ENCODE data around the gene PLXNA4.

DNA sequence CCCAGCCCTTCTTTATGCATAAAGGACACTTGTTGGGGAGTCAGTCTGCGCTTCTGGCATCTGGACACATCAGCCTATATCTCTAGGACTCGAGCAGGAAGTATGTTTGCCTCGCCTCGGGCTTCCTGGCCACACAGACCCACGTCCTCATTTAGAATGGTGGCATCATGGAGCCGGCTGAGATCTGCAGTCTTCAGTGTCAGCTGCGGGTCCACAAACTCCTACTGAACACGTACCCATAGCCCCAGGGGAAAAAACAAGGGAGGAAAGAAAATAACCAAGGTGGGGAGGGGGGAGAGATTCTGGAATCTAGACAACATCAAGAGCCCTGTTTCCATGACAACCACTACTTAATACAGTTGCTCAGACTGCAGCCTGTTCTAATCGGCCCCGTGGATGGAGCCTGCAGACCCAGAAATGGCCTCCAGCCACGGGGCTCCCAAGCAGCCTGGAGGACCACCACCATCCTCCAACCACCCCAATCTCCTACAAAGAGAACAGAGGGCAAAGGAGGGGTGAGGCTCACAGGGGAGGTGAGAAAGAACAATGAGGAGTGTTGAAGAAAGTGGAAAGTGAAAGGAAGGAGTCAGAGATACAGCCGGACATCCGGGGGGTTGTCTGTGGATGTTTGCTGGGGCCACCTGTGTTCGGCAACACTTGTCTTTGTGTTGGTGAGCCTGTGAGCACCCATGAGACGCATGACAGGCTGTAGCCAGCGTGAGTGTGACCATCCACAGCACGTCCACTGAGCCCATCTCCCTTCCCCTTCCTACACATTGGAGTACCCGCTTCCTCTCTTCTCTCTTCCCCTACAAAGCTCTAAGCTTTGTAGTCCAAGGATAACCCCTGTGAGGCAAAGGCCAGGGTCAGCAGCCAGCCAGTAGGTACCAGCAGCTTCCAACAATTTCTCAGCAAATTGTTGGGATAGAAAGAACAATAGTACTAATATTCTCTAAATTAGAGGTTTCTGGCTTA, 141.0 kb downstream of the PLXNA4 start:
- TF ChIP-seq CTCF (IDR thresholded peaks at IDR 0.05; ENCODE audit: insufficient read depth, low read length) (no peak), POLR2AphosphoS5 (IDR thresholded peaks at IDR 0.05; ENCODE audit: low read depth) (no peak), GABPA (IDR thresholded peaks at IDR 0.05; ENCODE audit: low read depth) (no peak), SPI1 (IDR thresholded peaks at IDR 0.05; ENCODE audit: borderline replicate concordance, low read depth) (no peak)
- TF ChIP-seq, protein P1, sequence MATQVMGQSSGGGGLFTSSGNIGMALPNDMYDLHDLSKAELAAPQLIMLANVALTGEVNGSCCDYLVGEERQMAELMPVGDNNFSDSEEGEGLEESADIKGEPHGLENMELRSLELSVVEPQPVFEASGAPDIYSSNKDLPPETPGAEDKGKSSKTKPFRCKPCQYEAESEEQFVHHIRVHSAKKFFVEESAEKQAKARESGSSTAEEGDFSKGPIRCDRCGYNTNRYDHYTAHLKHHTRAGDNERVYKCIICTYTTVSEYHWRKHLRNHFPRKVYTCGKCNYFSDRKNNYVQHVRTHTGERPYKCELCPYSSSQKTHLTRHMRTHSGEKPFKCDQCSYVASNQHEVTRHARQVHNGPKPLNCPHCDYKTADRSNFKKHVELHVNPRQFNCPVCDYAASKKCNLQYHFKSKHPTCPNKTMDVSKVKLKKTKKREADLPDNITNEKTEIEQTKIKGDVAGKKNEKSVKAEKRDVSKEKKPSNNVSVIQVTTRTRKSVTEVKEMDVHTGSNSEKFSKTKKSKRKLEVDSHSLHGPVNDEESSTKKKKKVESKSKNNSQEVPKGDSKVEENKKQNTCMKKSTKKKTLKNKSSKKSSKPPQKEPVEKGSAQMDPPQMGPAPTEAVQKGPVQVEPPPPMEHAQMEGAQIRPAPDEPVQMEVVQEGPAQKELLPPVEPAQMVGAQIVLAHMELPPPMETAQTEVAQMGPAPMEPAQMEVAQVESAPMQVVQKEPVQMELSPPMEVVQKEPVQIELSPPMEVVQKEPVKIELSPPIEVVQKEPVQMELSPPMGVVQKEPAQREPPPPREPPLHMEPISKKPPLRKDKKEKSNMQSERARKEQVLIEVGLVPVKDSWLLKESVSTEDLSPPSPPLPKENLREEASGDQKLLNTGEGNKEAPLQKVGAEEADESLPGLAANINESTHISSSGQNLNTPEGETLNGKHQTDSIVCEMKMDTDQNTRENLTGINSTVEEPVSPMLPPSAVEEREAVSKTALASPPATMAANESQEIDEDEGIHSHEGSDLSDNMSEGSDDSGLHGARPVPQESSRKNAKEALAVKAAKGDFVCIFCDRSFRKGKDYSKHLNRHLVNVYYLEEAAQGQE (IDR thresholded peaks at IDR 0.05; ENCODE audit: insufficient replicate concordance, low read depth): no peak
